HEK293 (cell line): ENCODE results near the gene GATAD2A.
A peak's percentile ranks its signal among the peaks of the same experiment; 100 is the strongest.

Experiments
- CTCF ChIA-PET: fragments of 350-600 bp; formaldehyde crosslinking; extraction: SDS; loops from one replicate; lab custom pipeline; 2021; ENCODE audit warnings: antibody characterized with exemption; lab: Yijun Ruan, JAX
- POLR2A ChIA-PET: fragments of 300-600 bp; formaldehyde crosslinking; extraction: SDS; loops from one replicate; lab custom pipeline; 2020; ENCODE audit warnings: antibody characterized with exemption, inconsistent platforms; lab: Yijun Ruan, JAX
- H3K27ac ChIP-seq: fragments of 200-500 bp; sonication (Bioruptor generic); 2 replicates; pipeline ENCODE4 v1.5.1; 2014; ENCODE audit warnings: low read depth, low read length, control low read depth, inconsistent platforms; ENCODE audit errors: extremely low read depth
- H3K36me3 ChIP-seq, 2 experiments: fragments of 200-500 bp in 1 of 2; sonication (Bioruptor generic) in 1 of 2; 1 replicate in 1 of 2; 2 replicates in 1 of 2; pipeline ENCODE4 v1.5.1; 2014 to 2017; ENCODE audit warnings: inconsistent platforms in 2 of 2, low read length in 2 of 2; ENCODE audit not compliant: control insufficient read depth in 2 of 2, insufficient read depth in 1 of 2
- H3K4me1 ChIP-seq: fragments of 200-500 bp; sonication (Bioruptor generic); 2 replicates; pipeline ENCODE4 v1.5.1; 2014; ENCODE audit warnings: mild to moderate bottlenecking, low read length, inconsistent platforms; ENCODE audit not compliant: control insufficient read depth, insufficient read depth
- H3K4me3 ChIP-seq: 2 replicates; pipeline ENCODE4 v1.5.1; 2011; ENCODE audit warnings: low read depth, mild to moderate bottlenecking, control low read depth, low read length, moderate library complexity
- H3K9me3 ChIP-seq: fragments of 200-500 bp; sonication (Bioruptor generic); 2 replicates; pipeline ENCODE4 v1.5.1; 2014; ENCODE audit warnings: low read depth, low read length, inconsistent platforms; ENCODE audit not compliant: control insufficient read depth, insufficient read depth
- GLI4 ChIP-seq: fragments of 450-650 bp; formaldehyde crosslinking; IDR thresholded peaks from 2 replicates; pipeline ENCODE4 v1.5.1; 2016; ENCODE audit warnings: missing biosample characterization, missing genetic modification characterization
- PBX3 ChIP-seq: sonication (generic); formaldehyde crosslinking; IDR thresholded peaks from 2 replicates; pipeline ENCODE4 v1.8.1; 2022; ENCODE audit warnings: mild to moderate bottlenecking, moderate library complexity, missing genetic modification reagents
- PRDM1 ChIP-seq: fragments of 450-650 bp; formaldehyde crosslinking; IDR thresholded peaks from 2 replicates; pipeline ENCODE4; 2016; ENCODE audit warnings: missing biosample characterization, missing genetic modification characterization
- REPIN1 ChIP-seq: fragments of 450-650 bp; formaldehyde crosslinking; IDR thresholded peaks from 2 replicates; pipeline ENCODE4 v1.5.1; 2017; ENCODE audit warnings: missing biosample characterization, missing genetic modification characterization, low read depth
- REST ChIP-seq: fragments of 450-650 bp; formaldehyde crosslinking; IDR thresholded peaks from 2 replicates; pipeline ENCODE4 v1.5.1; 2016; ENCODE audit warnings: missing biosample characterization, missing genetic modification characterization
- SCRT2 ChIP-seq: fragments of 450-650 bp; formaldehyde crosslinking; IDR thresholded peaks from 2 replicates; pipeline ENCODE4 v1.5.1; 2016; ENCODE audit warnings: missing biosample characterization, missing genetic modification characterization
- ZBTB8A ChIP-seq: fragments of 450-650 bp; formaldehyde crosslinking; IDR thresholded peaks from 2 replicates; pipeline ENCODE4 v1.5.1; 2016; ENCODE audit warnings: missing biosample characterization, missing genetic modification characterization
- ZNF2 ChIP-seq: fragments of 450-650 bp; formaldehyde crosslinking; IDR thresholded peaks from 2 replicates; pipeline ENCODE4 v1.5.1; 2016; ENCODE audit warnings: missing biosample characterization, missing genetic modification characterization
- ZNF214 ChIP-seq: fragments of 450-650 bp; formaldehyde crosslinking; IDR thresholded peaks from 2 replicates; pipeline ENCODE4 v1.5.1; 2017; ENCODE audit warnings: missing biosample characterization, mild to moderate bottlenecking, missing genetic modification characterization, borderline replicate concordance
- ZNF292 ChIP-seq: fragments of 450-650 bp; formaldehyde crosslinking; IDR thresholded peaks from 2 replicates; pipeline ENCODE4 v1.5.1; 2016; ENCODE audit warnings: low read depth, missing biosample characterization, missing genetic modification characterization, borderline replicate concordance
- ZNF416 ChIP-seq: fragments of 450-650 bp; formaldehyde crosslinking; IDR thresholded peaks from 2 replicates; pipeline ENCODE4 v1.5.1; 2016; ENCODE audit warnings: missing biosample characterization, missing genetic modification characterization
- ZNF426 ChIP-seq: fragments of 450-650 bp; formaldehyde crosslinking; IDR thresholded peaks from 2 replicates; pipeline ENCODE4 v1.5.1; 2017; ENCODE audit warnings: missing biosample characterization, missing genetic modification characterization, mild to moderate bottlenecking, inconsistent platforms, moderate library complexity
- ZNF555 ChIP-seq: fragments of 450-650 bp; formaldehyde crosslinking; conservative IDR thresholded peaks from 2 replicates; pipeline ENCODE4 v1.5.1; 2017; ENCODE audit warnings: missing biosample characterization, mild to moderate bottlenecking, missing genetic modification characterization, inconsistent platforms
- ZNF571 ChIP-seq: fragments of 450-650 bp; formaldehyde crosslinking; IDR thresholded peaks from 2 replicates; pipeline ENCODE4 v1.5.0; 2017; ENCODE audit warnings: missing biosample characterization, missing genetic modification characterization
- ZNF664 ChIP-seq: fragments of 450-650 bp; formaldehyde crosslinking; IDR thresholded peaks from 2 replicates; pipeline ENCODE4 v1.5.1; 2016; ENCODE audit warnings: missing biosample characterization, missing genetic modification characterization
- ZSCAN16 ChIP-seq: fragments of 450-650 bp; formaldehyde crosslinking; IDR thresholded peaks from 2 replicates; pipeline ENCODE4 v1.5.1; 2016; ENCODE audit warnings: missing biosample characterization, missing genetic modification characterization

The GATAD2A gene

GRCh38 chr19:19410553-19411550, 5.4 kb downstream of the GATAD2A start:
- ChIA-PET POLR2A (interaction anchor here (0.6 kb wide), 1 partner anchor 101 kb away, joined by 3 read pairs; no protein-coding TSS in a partner anchor), CTCF (interaction anchor here (0.9 to 2.4 kb wide), 5 partner anchors 20 to 80 kb away, joined by 3 to 10 read pairs (median 3); no protein-coding TSS in a partner anchor)
- peaks cover 0 to 4% of the 10 kb centered on the region in 2 experiments; a peak in 2 of 3 replicates for H3K36me3 ChIP-seq
- H3K9me3 ChIP-seq, result no peaks in the 10 kb centered on the region
- H3K4me1 ChIP-seq, result peaks cover 13% of the 10 kb centered on the region; the same call in 1 of the 2 replicates
- TF ChIP-seq SCRT2 (tag by site-specific recombination) (peak; percentile 54), PRDM1 (tag by site-specific recombination) (no peak)
- no peak overlapping the region for H3K4me3 ChIP-seq
- H3K27ac ChIP-seq, result no peak overlapping the region

GRCh38 chr19:19416280-19416679, 10.8 kb downstream of the GATAD2A start:
- TF ChIP-seq ZNF2, result no peak
- TF ChIP-seq ZNF664, result no peak
- TF ChIP-seq REPIN1 (tag by site-specific recombination), result no peak
- TF ChIP-seq REST (tag by site-specific recombination), result no peak
- ChIA-PET POLR2A (interaction anchor here (0.5 kb wide), 1 partner anchor 12 kb away, joined by 6 read pairs; no protein-coding TSS in a partner anchor), CTCF (interaction anchor here (0.6 to 1.0 kb wide), 2 partner anchors 11 to 74 kb away, joined by 3 read pairs; partner anchors contain the start of gene GATAD2A)

GRCh38 chr19:19417046-19417445, 11.6 kb downstream of the GATAD2A start:
- H3K27ac ChIP-seq, result no peak overlapping the region
- no peaks in the 10 kb centered on the region for H3K9me3 ChIP-seq
- CTCF ChIA-PET, result interaction anchor here (0.6 to 1.0 kb wide), 3 partner anchors 12 to 73 kb away, joined by 3 to 4 read pairs (median 3); partner anchors contain the start of gene GATAD2A
- POLR2A ChIA-PET, result interaction anchor here (0.5 to 2.1 kb wide), 2 partner anchors 12 kb away, joined by 6 to 7 read pairs; partner anchors contain the start of gene GATAD2A
- H3K36me3 ChIP-seq, result no peaks in the 10 kb centered on the region; a peak in 1 of 3 replicates
- no peaks in the 10 kb centered on the region for H3K4me1 ChIP-seq
- H3K4me3 ChIP-seq, result no peak overlapping the region
- TF ChIP-seq ZNF416 (no peak), ZSCAN16 (tag by site-specific recombination) (no peak), GLI4 (no peak), ZNF214 (tag by site-specific recombination) (no peak), ZBTB8A (tag by site-specific recombination) (no peak), ZNF571 (tag by site-specific recombination) (no peak), ZNF426 (tag by site-specific recombination) (no peak), ZNF555 (tag by site-specific recombination) (no peak), ZNF292 (no peak), ZNF2 (no peak), PBX3 (no peak)
- TF ChIP-seq, all 188 proteins: peak for 0

More at GRCh38 chr19:19416280-19416679, 10.8 kb downstream of the GATAD2A start:
- H3K36me3 ChIP-seq, result no peaks in the 10 kb centered on the region; a peak in 1 of 3 replicates
- no peaks in the 10 kb centered on the region for H3K4me1 ChIP-seq
- no peak overlapping the region for H3K4me3 ChIP-seq
- H3K9me3 ChIP-seq, result no peaks in the 10 kb centered on the region
- H3K27ac ChIP-seq, result no peak overlapping the region
